Renal cortex interstitium (tissue), 11 donors: ENCODE results near the gene KIF26B. TPM values are rescaled to one million over a fixed set of nuclear protein-coding genes. Genes with fewer than 3 reads are reported as not detected.

Experiments
- DNase-seq, 11 donors: peaks; one replicate each; pipeline ENCODE4 v3.0.0-alpha.2; 2013; ENCODE audit warnings: low read depth in 9 of 11, low spot score in 4 of 11; ENCODE audit errors: extremely low read depth in 1 of 11
- polyA plus RNA-seq, 3 donors: library from polyadenylated mRNA; unstranded; fragments of 120-200 nt; gene quantifications; one replicate each; pipeline ENCODE4 v1.2.1, GENCODE V29; 2013; ENCODE audit not compliant: insufficient read length in 3 of 3

The KIF26B gene
- polyA plus RNA-seq, 3 donors: 33.4 to 39.4 (median 38.3) TPM

GRCh38 chr1:245748240-245748639, 593.5 kb downstream of the KIF26B start:
- no peak for DNase-seq

DNA sequence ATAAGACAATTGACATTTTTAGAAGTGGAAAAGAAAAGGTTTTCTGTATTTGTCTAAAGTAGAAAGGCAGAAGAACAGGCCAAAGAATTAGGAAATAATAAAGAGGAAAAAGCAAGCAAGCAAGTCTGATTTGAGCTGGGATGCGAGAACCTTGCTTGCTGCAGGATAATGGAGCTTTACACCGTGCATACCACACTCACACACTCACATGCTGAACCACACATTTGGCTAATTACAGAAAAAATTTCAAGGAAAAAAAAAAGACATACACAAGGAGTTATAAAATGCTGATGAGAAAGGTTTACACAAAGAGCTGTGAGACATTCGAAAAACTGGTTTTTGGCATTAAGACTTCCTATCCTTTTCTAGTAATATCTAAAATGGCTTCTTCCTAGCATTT, 593.9 kb downstream of the KIF26B start:
- no peak for DNase-seq

DNA sequence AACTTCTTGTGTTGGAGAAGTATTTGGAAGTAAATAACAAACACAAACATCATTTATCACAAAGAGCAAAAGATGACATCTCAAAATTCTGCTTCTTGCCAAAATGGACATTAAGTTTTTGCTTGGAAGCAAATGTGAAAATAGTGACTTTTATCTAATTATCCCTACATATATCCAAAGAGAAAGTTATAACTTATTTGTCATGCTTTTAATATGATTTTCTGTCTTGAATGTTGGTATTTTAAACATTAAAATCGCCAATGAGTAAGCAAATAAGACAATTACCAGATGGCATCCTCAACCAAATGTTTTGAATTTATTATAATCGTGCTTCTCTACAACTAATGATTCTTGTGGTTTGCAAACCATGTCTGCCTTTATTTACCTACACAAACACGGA, 594.3 kb downstream of the KIF26B start:
- DNase-seq: no peak

DNA sequence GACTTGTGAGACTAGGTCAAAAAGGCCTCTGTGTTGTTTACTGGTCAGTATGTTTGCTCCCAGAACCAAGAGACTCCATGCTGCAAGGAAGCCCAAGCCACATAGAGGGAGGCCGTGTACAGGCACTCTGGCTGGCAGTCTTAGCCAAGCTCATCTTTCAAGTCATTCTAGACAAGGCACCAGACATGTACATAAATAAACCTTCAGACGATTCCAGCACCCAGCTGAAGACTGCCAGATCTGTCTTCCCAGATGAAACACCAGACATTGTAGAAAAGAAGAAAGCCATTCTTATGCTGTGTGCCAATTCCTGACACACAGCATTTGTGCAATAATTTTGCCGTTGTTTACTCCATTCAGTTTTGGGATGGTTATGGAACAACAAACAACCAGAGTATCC, 595.5 kb downstream of the KIF26B start:
- no peak for DNase-seq

- DNase-seq: no peak
Observed at GRCh38 chr1:245751116-245751515, 596.3 kb downstream of the KIF26B start.

- no peak for DNase-seq
Observed at GRCh38 chr1:245751726-245752470, 597.1 kb downstream of the KIF26B start.

- no peak for DNase-seq
Observed at GRCh38 chr1:245752561-245752960, 597.8 kb downstream of the KIF26B start.

GRCh38 chr1:245753807-245754206, 599.0 kb downstream of the KIF26B start:
- no peak for DNase-seq

- DNase-seq: no peak
Observed at GRCh38 chr1:245754463-245754961, 599.7 kb downstream of the KIF26B start.
